Fibroblast of pulmonary artery (primary cell): ENCODE results near the gene HUS1.
"Not testable (repeated sequence)": the region's sequence is repeated elsewhere in the genome, so short reads cannot be mapped to it uniquely, and the experiment has no call there.

Experiments used
- DNase-seq: peaks from one replicate; pipeline ENCODE4 v3.0.0-alpha.2; 2010; ENCODE audit warnings: low read depth
- H3K4me3 ChIP-seq: replicated peaks from 2 replicates; pipeline ENCODE4 v1.5.1; 2011; ENCODE audit warnings: low read depth, mild to moderate bottlenecking, control low read depth, low read length, moderate library complexity
- CTCF ChIP-seq: IDR thresholded peaks from 2 replicates; pipeline ENCODE4 v1.5.1; 2011; ENCODE audit warnings: mild to moderate bottlenecking, control low read depth, low read length, inconsistent platforms; ENCODE audit errors: missing control alignments

The HUS1 gene

GRCh38 chr7:48009954-48010353 lies 30.5 kb upstream of the HUS1 start:
- no peak for DNase-seq
- no peak overlapping the region for H3K4me3 ChIP-seq
- TF ChIP-seq CTCF, result no peak

- H3K4me3 ChIP-seq, result no peak overlapping the region
- no peak for DNase-seq
- TF ChIP-seq CTCF, result no peak
These were observed 29.8 kb upstream of the HUS1 start for GRCh38 chr7:48009257-48009656.

- TF ChIP-seq CTCF, result no peak
- no peak for DNase-seq
- no peak overlapping the region for H3K4me3 ChIP-seq
These were observed 27.5 kb upstream of the HUS1 start for GRCh38 chr7:48006866-48007265.

- no peak for TF ChIP-seq CTCF
These were observed 25.2 kb upstream of the HUS1 start for GRCh38 chr7:48004638-48005037.

GRCh38 chr7:48004032-48004431 lies 24.6 kb upstream of the HUS1 start:
- no peak for TF ChIP-seq CTCF
- no peak for DNase-seq
- no peak overlapping the region for H3K4me3 ChIP-seq

More at GRCh38 chr7:48004638-48005037, 25.2 kb upstream of the HUS1 start:
- DNase-seq, result no peak
- no peak overlapping the region for H3K4me3 ChIP-seq

- not testable (repeated sequence) for DNase-seq, H3K4me3 ChIP-seq
These were observed 20.7 kb upstream of the HUS1 start for GRCh38 chr7:48000164-48000563.

- no peak for TF ChIP-seq CTCF
- no peak overlapping the region for H3K4me3 ChIP-seq
- no peak for DNase-seq
These were observed 20.0 kb upstream of the HUS1 start for GRCh38 chr7:47999413-47999812.

GRCh38 chr7:47992446-47992845 lies 13.0 kb upstream of the HUS1 start:
- peak; percentile 1 for TF ChIP-seq CTCF
- no peak overlapping the region for H3K4me3 ChIP-seq
- DNase-seq, result no peak
